Naive B cell (primary cell): ENCODE results near the gene INO80E. TPM values are rescaled to one million over a fixed set of nuclear protein-coding genes. Genes with fewer than 3 reads are reported as not detected.
"Not testable (repeated sequence)": the region's sequence is repeated elsewhere in the genome, so short reads cannot be mapped to it uniquely, and the experiment has no call there.

Source experiments
- ATAC-seq, 2 donors: fragments of 150-1000 bp; cut with Tn5 transposase; 2 replicates each; pipeline ENCODE4 v1.10.0; 2021; ENCODE audit warnings: low read depth in 2 of 2, mild to moderate bottlenecking in 2 of 2, moderate library complexity in 2 of 2
- DNase-seq: peaks from one replicate; pipeline ENCODE4 v3.0.0; 2022
- H3K27ac Mint-ChIP-seq, 6 donors: one replicate each; pipeline ENCODE4 v1.8.0; 2020 to 2022; ENCODE audit warnings: mild to moderate bottlenecking in 6 of 6, mixed read lengths in 6 of 6, moderate library complexity in 5 of 6, inconsistent platforms in 2 of 6
- H3K27me3 Mint-ChIP-seq, 3 donors: one replicate each; pipeline ENCODE4 v1.8.0; 2021 to 2022; ENCODE audit warnings: mixed read lengths in 3 of 3, mild to moderate bottlenecking in 1 of 3
- H3K36me3 Mint-ChIP-seq, 2 donors: one replicate each; pipeline ENCODE4 v1.8.0; 2020 to 2022; ENCODE audit warnings: mixed read lengths in 2 of 2, inconsistent platforms in 1 of 2, mild to moderate bottlenecking in 1 of 2
- H3K4me1 Mint-ChIP-seq, 3 donors: one replicate each; pipeline ENCODE4 v1.8.0; 2020 to 2022; ENCODE audit warnings: mixed read lengths in 3 of 3, inconsistent platforms in 1 of 3, mild to moderate bottlenecking in 1 of 3, moderate library complexity in 1 of 3
- H3K4me3 Mint-ChIP-seq, 8 donors: one replicate each; pipeline ENCODE4 v1.8.0; 2020 to 2022; ENCODE audit warnings: mild to moderate bottlenecking in 8 of 8, mixed read lengths in 8 of 8, moderate library complexity in 8 of 8, inconsistent platforms in 2 of 8
- H3K9me3 Mint-ChIP-seq, 7 donors: one replicate each; pipeline ENCODE4 v1.8.0; 2020 to 2022; ENCODE audit warnings: mixed read lengths in 7 of 7, mild to moderate bottlenecking in 5 of 7, inconsistent platforms in 2 of 7, moderate library complexity in 1 of 7
- polyA plus RNA-seq, 6 donors: library from polyadenylated mRNA; unstranded; fragments of 300-500 nt; fragmentation: Illumina TruSeq; gene quantifications; one replicate each; pipeline ENCODE4 v1.2.3, GENCODE V29; 2021; ENCODE audit warnings: low read depth in 6 of 6

INO80E gene
- polyA plus RNA-seq, 6 donors from 2014 or later = 2.1 to 8.7 (median 6.9) TPM

DNA sequence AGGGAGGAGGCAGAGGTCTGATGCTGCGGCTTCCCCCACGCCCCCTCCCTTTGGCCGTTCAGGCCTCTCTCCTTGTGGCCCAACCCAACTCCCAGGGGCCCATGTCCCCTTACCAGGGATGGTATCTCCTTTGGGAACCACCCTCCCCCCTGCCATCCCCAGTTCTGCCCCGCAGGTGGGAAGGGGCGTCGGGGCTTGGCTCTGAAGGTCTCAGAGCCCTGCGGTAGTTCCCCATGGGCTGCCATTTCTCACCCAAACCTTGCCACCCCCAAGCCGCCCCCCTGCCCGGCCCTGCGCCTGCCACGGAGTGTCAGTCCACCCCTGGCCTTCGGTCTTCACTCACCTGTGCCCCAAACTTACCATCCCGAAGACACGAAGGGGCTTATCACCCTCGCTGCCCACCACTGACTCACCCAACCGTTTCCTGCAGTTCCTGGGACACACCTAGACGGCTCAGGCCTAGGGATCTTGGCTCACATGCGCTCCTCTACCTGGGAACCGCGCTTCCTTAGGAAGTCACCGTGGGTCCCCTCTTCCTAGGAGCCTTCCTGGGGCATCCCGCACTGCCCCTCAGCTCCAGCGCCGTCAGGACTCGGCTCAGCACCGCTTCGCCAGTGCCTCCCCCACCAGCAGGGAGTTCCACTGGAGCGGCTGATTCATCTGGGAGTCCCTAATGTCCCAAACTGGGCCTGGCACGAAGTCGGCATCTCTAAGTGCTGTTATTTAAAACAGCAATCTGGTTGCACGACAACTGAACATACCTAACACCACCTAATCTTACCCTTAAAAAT lies 15.9 kb downstream of the INO80E start:
- Mint-ChIP-seq H3K9me3 (no peaks in the 10 kb centered on the region), H3K36me3 (no peaks in the 10 kb centered on the region), H3K4me3 (peak overlapping the region; percentile 5 to 86 (median 82)), H3K27ac (peak overlapping the region in 4 of 6 donors; percentile 36 to 89 (median 53)), H3K27me3 (peaks cover 8 to 35% (median 28%) of the 10 kb centered on the region in 3 donors), H3K4me1 (peaks cover 13 to 17% (median 17%) of the 10 kb centered on the region in 3 donors)
- DNase-seq (no peak), ATAC-seq (no peak)

DNA sequence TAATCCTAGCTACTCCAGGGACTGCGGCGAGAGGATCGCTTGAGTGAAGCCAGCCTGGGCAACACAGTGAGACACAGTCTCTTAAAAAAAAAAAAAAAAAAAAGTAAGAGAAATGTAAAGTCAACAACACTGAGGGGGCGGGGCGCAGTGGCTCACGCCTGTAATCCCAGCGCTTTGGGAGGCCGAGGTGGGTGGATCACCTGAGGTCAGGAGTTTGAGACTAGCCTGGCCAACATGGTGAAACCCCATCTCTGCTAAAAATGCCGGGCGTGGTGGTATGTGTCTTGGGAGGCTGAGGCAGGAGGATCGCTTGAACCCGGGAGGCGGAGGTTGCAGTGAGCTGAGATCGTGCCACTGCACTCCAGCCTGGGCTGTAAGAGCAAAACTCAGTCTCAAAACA lies 16.6 kb downstream of the INO80E start:
- not testable (repeated sequence) for H3K27ac Mint-ChIP-seq, H3K36me3 Mint-ChIP-seq, H3K9me3 Mint-ChIP-seq, DNase-seq, ATAC-seq
- H3K27me3 Mint-ChIP-seq = peaks cover 8 to 40% (median 28%) of the 10 kb centered on the region in 3 donors
- peaks cover 13 to 17% (median 17%) of the 10 kb centered on the region in 3 donors for H3K4me1 Mint-ChIP-seq
- peak overlapping the region in 3 of 8 donors; percentile 49 to 83 (median 60) for H3K4me3 Mint-ChIP-seq

DNA sequence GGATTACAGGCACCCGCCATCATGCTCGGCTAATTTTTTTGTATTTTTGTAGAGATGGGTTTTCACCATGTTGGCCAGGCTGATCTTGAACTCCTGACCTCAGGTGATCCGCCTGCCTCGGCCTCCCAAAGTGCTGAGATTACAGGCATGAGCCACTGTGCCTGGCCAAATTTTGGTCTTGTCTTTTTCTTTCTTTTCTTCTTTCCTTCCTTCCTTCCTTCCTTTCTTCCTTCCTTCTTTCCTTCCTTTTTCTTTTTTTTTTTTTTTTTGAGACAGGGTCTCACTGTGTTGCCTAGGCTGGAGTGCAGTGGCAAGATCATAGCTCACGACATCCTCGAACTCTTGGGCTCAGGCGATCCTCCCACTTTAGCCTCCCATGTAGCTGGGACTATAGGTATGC lies 19.4 kb downstream of the INO80E start:
- not testable (repeated sequence) for H3K27ac Mint-ChIP-seq, H3K4me3 Mint-ChIP-seq, H3K9me3 Mint-ChIP-seq, DNase-seq, H3K36me3 Mint-ChIP-seq, ATAC-seq
- Mint-ChIP-seq H3K4me1 (peaks cover 8 to 18% (median 12%) of the 10 kb centered on the region in 3 donors), H3K27me3 (peaks cover 8 to 21% (median 11%) of the 10 kb centered on the region in 3 donors)

DNA sequence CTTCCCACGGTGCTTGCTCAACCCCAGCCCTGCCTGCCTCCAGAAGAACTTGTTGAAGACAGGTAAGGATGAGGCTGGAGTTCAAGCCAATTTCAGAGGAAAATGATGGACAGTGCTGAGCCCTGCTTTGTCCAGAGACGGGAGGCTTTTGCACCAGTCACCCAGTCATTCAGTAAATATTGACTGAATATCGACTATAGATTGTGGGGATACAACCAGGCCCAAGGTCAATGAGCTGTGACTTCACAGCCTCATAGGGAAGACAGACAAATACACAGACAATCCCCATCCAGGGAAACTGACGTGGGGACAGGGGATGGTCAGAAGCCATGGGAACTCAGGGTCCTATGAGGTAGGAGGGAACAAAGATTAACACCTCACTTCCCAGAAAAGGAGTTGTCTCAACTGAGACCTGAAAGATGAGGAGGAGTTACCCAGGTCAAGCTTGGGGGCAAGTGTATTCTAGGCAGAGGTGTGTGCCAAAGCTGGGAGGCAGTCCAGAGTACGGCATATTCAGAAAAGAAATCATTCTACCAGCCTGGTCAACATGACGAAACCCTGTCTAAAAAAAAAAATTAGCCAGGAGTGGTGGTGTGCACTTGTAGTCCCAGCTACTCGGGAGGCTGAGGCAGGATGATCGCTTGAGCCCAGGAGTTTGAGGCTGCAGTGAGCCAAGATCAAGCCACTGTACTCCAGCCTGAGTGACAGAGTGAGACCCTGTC lies 20.7 kb downstream of the INO80E start:
- peaks cover 6 to 15% (median 8%) of the 10 kb centered on the region in 3 donors for H3K27me3 Mint-ChIP-seq
- H3K27ac Mint-ChIP-seq = no peak overlapping the region
- no peaks in the 10 kb centered on the region for H3K36me3 Mint-ChIP-seq
- peaks cover 14 to 27% (median 16%) of the 10 kb centered on the region in 3 donors for H3K4me1 Mint-ChIP-seq
- H3K9me3 Mint-ChIP-seq = no peaks in the 10 kb centered on the region
- H3K4me3 Mint-ChIP-seq = no peak overlapping the region
- ATAC-seq = no peak
- DNase-seq = no peak

DNA sequence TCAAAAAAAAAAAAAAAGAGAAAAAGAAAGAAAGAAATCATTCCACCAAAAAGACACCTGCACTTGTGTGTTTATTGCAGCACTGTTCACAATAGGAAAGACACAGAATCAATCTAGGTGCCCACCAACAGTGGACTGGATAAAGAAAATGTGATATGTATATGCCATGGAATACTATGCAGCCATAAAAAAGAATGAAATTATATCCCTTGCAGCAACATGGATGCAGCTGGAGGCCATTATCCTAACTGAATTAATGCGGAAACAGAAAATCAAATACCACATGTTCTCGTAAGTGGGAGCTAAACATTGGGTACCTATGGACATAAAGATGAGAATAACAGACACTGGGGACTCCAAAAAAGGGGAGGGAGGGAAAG lies 21.2 kb downstream of the INO80E start:
- DNase-seq = no peak
- Mint-ChIP-seq H3K27ac (no peak overlapping the region), H3K9me3 (no peaks in the 10 kb centered on the region), H3K27me3 (peaks cover under 1 to 10% (median 4%) of the 10 kb centered on the region in 3 donors), H3K36me3 (no peaks in the 10 kb centered on the region), H3K4me1 (peaks cover 11 to 23% (median 12%) of the 10 kb centered on the region in 3 donors), H3K4me3 (no peak overlapping the region)
- no peak for ATAC-seq

DNA sequence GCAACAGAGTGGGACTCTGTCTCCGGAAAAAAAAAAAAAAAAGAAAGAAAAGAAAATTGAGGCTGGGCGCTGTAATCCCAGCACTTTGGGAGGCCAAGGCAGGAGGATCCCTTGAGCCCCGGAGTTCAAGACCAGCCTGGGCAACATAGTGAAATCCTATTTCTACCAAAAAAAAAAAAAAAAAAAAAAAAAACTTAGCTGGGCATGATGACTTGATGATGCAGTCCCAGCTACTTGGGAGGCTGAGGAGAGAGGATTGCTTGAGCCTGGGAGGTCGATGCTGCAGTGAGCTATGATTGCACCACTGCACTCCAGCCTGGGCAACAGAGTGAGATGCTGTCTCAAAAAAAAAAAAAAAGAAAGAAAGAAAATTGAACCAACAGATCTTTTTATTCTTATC lies 21.9 kb downstream of the INO80E start:
- H3K4me3 Mint-ChIP-seq, H3K36me3 Mint-ChIP-seq, ATAC-seq, H3K9me3 Mint-ChIP-seq, H3K27ac Mint-ChIP-seq, H3K27me3 Mint-ChIP-seq, DNase-seq: not testable (repeated sequence)
- peaks cover 11 to 18% (median 12%) of the 10 kb centered on the region in 3 donors for H3K4me1 Mint-ChIP-seq

DNA sequence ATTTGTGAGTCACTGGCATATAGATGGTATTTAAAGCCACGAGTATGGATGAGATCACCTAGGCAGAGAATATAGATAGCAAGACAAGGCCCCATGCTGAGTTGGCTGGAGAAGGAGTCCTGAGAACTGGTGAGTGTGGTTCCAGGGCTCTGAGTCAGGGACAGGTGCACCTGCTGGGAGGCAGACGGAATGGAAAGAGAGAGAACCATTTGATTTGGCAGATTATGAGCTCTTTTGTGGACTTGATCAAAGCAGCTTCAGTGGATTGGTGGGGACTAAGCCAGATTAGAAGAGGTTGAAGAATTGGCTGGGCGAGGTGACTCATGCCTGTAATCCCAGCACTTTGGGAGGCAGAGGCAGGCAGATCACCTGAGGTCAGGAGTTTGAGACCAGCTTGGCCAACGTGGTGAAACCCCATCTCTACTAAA lies 22.7 kb downstream of the INO80E start:
- Mint-ChIP-seq H3K9me3 (no peaks in the 10 kb centered on the region), H3K27ac (no peak overlapping the region), H3K4me3 (peak overlapping the region in 2 of 8 donors; percentile 22 to 63), H3K27me3 (peaks cover 0 to 17% (median 0%) of the 10 kb centered on the region in 3 donors), H3K36me3 (no peaks in the 10 kb centered on the region), H3K4me1 (peaks cover 11 to 15% (median 12%) of the 10 kb centered on the region in 3 donors)
- DNase-seq (no peak), ATAC-seq (no peak)

DNA sequence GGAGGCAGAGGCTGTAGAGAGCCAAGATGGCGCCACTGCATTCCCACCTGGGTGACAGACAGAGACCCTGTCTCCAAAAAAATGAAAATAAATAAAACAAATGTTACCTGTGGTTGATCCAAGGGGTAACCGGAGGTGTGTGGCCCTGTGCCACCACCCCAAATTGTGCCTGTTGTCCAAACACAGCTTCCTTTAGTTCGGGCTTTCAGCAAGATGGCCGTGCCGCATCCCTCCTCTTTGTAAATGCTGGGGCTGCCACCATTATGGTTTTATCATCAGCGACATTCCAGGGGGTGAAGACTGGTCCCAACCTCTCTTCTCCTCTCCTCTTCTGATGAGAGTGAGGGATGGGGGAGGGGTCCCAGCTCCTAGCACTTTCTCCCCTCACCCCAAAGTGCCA lies 26.8 kb downstream of the INO80E start, which contains the start of gene C16orf92:
Gene C16orf92 (plus strand): TSS at position 312 of the 400 bp plus-strand sequence. CDS start 143 bp downstream, outside the sequence.
- Mint-ChIP-seq H3K4me3 (peak within 1 kb of the TSS in 3 of 8 donors; percentile 20 to 29 (median 28)), H3K36me3 (peaks cover 0 to 11% of the 10 kb centered on the region in 2 donors), H3K4me1 (peaks cover 12 to 15% (median 12%) of the 10 kb centered on the region in 3 donors), H3K27me3 (peaks cover 14 to 37% (median 17%) of the 10 kb centered on the region in 3 donors), H3K9me3 (no peaks in the 10 kb centered on the region), H3K27ac (peak within 1 kb of the TSS in 1 of 6 donors; percentile 33)
- DNase-seq (no peak), ATAC-seq (no peak)

DNA sequence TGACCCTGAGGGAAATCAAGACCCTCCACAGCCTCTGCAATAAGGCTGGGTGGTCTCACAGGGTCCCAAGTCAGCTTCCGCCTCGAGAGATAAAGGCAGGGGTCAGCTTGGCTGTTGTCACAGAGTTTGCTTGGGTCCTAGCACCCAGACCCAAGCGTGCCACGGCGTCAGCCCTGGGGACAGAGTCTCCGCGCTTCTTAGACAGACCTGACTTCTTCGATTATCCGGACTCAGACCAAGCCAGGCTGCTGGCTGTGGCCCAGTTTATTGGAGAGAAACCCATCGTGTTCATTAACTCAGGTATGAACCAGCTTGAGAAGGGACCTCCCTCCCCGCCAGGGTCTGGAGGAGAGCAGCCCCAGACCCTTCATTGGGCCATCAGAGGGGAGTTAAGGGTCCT lies 27.5 kb downstream of the INO80E start:
- Mint-ChIP-seq H3K4me1 (peaks cover 12 to 16% (median 15%) of the 10 kb centered on the region in 3 donors), H3K36me3 (peaks cover 0 to 15% of the 10 kb centered on the region in 2 donors), H3K9me3 (no peaks in the 10 kb centered on the region), H3K4me3 (no peak overlapping the region), H3K27ac (peak overlapping the region in 1 of 6 donors; percentile 33), H3K27me3 (peaks cover 17 to 42% (median 24%) of the 10 kb centered on the region in 3 donors)
- DNase-seq (no peak), ATAC-seq (no peak)

DNA sequence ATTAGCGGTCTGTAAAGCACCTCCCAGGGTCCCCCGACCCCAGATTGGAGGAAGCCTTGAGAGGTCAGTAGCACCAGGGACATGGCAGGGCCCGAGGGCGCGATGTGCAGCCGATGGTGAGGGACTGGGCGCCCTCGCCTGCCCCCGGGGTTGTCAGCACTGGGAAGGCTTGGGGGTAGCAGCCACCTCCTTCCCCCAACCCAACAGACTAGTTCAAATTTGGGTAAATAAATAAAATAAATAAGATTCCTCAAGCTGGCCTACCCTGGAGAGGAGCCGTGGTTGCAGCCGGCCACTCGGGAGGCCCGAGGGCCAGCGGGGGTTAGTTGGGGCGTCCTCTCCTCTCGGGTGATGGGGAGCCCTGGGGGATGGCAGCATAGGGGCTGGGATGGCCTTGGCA lies 28.4 kb downstream of the INO80E start:
- H3K4me1 Mint-ChIP-seq = peaks cover 12 to 21% (median 15%) of the 10 kb centered on the region in 3 donors
- H3K4me3 Mint-ChIP-seq = peak overlapping the region in 1 of 8 donors; percentile 76
- H3K36me3 Mint-ChIP-seq = peaks cover 0 to 15% of the 10 kb centered on the region in 2 donors
- peak overlapping the region in 1 of 6 donors; percentile 68 for H3K27ac Mint-ChIP-seq
- DNase-seq (no peak), ATAC-seq (no peak)
- no peaks in the 10 kb centered on the region for H3K9me3 Mint-ChIP-seq
- H3K27me3 Mint-ChIP-seq = peaks cover 22 to 50% (median 32%) of the 10 kb centered on the region in 3 donors

DNA sequence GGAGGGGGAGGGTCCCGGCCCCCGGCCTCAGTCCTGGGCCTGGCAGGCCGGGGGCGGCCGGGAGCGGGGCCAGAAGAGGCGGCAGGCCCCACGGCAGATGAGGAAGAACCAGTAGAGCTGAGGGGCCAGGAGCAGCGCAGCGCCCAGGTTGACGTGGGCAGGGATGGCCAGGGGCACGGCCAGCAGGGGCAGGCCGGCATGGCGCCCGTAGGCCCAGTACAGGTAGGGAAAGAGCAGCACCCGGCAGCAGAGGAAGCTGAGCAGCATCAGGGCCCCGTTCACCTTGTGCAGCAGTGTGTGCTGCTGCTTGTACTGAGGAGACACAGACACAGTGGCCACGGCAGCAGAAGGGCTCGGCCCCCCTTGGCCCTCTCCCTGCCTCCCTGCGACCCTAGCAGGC lies 29.1 kb downstream of the INO80E start:
- Mint-ChIP-seq H3K4me3 (no peak overlapping the region), H3K27me3 (peaks cover 29 to 57% (median 39%) of the 10 kb centered on the region in 3 donors)
- no peak for ATAC-seq

DNA sequence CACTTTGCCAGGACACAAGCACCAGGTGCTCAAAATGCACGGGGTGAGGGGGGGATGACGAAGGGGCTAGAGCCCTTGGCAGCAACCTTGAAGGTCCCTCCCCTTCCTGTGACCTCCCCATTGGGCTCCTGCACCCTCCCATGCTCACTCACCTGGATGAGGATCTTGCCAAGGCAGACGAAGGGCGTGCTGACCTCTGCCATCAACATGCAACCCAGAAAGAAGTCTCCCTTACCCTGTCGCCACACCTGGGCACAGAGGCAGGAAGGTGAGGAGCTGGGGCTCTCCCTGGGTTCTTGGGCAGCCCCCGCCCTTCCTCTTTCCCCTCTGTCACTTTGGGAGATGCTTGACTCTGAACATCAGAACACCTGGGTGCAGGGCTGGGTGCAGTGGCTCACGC lies 29.5 kb downstream of the INO80E start:
- H3K27ac Mint-ChIP-seq = no peak overlapping the region
- ATAC-seq = no peak
- peak overlapping the region in 1 of 8 donors; percentile 23 for H3K4me3 Mint-ChIP-seq
- H3K9me3 Mint-ChIP-seq = peaks cover 0 to 1% (median 0%) of the 10 kb centered on the region in 7 donors
- H3K27me3 Mint-ChIP-seq = peaks cover 30 to 61% (median 43%) of the 10 kb centered on the region in 3 donors
- DNase-seq = no peak
- H3K4me1 Mint-ChIP-seq = peaks cover 15 to 31% (median 21%) of the 10 kb centered on the region in 3 donors
- peaks cover 0 to 15% of the 10 kb centered on the region in 2 donors for H3K36me3 Mint-ChIP-seq

More for the DNA sequence above, 29.1 kb downstream of the INO80E start:
- H3K9me3 Mint-ChIP-seq = peaks cover 0 to 1% (median 0%) of the 10 kb centered on the region in 7 donors
- peaks cover 0 to 15% of the 10 kb centered on the region in 2 donors for H3K36me3 Mint-ChIP-seq
- H3K27ac Mint-ChIP-seq = no peak overlapping the region
- no peak for DNase-seq
- H3K4me1 Mint-ChIP-seq = peaks cover 17 to 28% (median 18%) of the 10 kb centered on the region in 3 donors

DNA sequence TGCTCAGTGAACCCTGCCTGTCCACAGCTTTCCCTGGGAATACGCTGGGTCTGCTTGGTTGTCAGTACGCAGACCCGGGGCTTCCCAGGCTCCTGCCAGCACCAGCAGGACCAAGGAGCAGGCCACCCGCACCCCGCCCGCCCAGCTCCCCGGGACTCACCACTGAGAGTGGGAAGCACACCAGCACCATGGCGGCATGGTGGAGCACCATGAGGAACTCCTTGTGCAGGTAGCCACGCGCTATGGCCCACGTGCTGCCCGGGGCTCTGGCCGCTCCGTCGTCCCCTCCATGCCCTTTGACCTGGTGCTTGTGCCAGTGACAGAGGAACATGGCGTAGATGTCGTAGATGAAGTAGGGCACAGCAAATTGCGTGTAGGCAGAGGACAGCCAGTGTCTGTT lies 30.4 kb downstream of the INO80E start:
- ATAC-seq (no peak), DNase-seq (no peak)
- Mint-ChIP-seq H3K4me3 (no peak overlapping the region), H3K4me1 (peaks cover 8 to 28% (median 12%) of the 10 kb centered on the region in 3 donors), H3K9me3 (peaks cover 0 to 1% (median 0%) of the 10 kb centered on the region in 7 donors), H3K36me3 (peaks cover 0 to 15% of the 10 kb centered on the region in 2 donors), H3K27me3 (peaks cover 32 to 65% (median 50%) of the 10 kb centered on the region in 3 donors), H3K27ac (no peak overlapping the region)
